Measurements from ENCODE around the gene MAPKAPK5.
A peak's percentile ranks its signal among the peaks of the same experiment; 100 is the strongest.
"Not testable (repeated sequence)": the region's sequence is repeated elsewhere in the genome, so short reads cannot be mapped to it uniquely, and the experiment has no call there.

The MAPKAPK5 gene

DNA sequence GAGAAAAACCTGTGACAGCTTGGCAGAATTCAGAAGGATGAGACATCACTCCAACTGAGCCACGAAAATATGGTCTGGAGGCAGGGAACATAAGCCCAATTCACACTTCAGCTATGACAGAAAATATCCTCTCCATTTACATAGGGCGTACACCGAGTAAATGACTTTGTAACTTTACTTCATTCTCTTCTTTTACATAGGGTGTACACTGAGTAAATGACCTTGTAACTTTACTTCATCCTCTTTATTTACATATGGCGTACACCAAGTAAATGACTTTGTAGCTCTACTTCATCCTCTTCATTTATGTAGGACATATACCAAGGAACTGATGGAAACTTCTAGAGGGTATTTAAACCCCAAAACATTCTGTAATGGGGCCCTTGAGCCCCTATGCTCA, 14.1 kb upstream of the MAPKAPK5 start:
- no peak for DNase-seq (ENCODE audit: low spot score)

DNA sequence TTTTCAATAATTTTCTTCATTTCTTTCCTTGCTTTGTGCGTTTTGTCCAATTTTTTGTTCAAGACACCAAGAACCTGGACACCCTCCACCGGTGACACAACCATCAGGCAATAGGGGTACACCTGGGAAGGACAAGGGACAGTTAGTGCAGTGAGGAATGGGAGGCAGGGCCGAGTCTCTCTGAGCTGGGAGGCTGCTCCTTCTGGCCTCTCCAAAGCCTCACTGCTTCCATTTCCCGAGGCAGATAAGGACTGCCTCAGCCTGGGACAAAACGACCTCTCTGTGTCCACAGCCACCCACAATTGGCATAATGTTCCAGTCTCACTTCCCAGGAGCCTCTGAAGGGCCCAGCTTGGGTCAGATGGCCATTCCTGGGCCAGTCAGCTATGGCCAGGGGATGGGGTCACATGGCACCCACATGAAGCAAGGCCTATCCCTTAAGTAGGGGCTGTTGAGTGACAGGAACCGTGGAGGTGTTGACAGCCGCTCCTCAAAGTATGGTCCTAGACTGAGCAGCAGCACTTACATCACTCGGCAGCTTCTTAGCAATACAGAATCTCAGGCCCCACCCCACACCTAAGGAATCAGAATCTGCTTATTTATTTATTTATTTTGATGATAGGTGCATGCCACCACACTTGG, 13.6 kb upstream of the MAPKAPK5 start:
- no peak for DNase-seq (ENCODE audit: low spot score)

DNA sequence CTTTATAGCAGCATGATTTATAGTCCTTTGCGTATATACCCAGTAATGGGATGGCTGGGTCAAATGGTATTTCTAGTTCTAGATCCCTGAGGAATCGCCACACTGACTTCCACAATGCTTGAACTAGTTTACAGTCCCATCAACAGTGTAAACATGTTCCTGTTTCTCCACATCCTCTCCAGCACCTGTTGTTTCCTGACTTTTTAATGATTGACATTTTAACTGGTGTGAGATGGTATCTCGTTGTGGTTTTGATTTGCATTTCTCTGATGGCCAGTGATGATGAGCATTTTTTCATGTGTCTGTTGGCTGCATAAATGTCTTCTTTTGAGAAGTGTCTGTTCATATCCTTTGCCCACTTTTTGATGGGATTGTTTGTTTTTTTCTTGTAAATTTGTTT, 12.4 kb upstream of the MAPKAPK5 start:
- not testable (repeated sequence) for DNase-seq (ENCODE audit: low spot score)

DNA sequence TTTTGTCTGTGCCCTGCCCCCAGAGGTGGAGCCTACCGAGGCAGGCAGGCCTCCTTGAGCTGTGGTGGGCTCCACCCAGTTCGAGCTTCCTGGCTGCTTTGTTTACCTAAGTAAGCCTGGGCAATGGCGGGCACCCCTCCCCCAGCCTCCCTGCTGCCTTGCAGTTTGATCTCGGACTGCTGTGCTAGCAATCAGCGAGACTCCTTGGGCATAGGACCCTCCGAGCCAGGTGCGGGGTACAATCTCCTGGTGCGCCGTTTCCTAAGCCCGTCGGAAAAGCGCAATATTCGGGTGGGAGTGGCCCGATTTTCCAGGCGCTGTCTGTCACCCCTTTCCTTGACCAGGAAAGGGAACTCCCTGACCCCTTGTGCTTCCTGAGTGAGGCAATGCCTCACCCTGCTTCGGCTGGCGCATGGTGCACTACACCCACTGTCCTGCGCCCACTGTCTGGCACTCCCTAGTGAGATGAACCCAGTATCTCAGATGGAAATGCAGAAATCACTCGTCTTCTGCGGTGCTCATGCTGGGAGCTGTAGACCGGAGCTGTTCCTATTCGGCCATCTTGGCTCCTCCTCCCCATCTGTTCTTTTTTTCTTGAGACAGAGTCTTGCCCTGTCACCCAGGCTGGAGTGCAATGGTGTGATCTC, 7.2 kb upstream of the MAPKAPK5 start:
- DNase-seq (ENCODE audit: low spot score): not testable (repeated sequence)

DNA sequence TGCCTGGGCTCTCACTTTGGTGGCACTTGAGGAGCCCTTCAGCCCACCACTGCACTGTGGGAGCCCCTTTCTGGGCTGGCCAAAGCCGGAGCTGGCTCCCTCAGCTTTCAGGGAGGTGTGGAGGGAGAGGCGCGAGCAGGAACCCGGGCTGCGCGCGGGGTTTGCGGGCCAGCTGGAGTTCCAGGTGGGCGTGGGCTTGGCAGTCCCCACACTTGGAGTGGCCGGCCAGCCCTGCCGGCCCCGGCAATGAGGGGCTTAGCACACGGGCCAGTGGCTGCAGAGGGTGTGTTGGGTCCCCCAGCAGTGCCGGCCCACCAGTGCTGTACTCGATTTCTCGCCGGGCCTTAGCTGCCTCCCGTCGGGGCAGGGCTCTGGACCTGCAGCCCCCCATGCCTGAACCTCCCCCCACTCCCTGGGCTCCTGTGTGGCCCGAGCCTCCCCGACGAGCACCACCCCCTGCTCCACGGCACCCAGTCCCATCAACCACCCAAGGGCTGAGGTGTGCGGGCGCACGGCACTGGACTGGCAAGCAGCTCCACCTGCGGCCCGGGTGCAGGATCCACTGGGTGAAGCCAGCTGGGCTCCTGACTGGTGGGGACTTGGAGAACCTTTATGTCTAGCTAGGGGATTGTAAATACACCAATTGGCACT, 6.4 kb upstream of the MAPKAPK5 start:
- not testable (repeated sequence) for DNase-seq (ENCODE audit: low spot score)

DNA sequence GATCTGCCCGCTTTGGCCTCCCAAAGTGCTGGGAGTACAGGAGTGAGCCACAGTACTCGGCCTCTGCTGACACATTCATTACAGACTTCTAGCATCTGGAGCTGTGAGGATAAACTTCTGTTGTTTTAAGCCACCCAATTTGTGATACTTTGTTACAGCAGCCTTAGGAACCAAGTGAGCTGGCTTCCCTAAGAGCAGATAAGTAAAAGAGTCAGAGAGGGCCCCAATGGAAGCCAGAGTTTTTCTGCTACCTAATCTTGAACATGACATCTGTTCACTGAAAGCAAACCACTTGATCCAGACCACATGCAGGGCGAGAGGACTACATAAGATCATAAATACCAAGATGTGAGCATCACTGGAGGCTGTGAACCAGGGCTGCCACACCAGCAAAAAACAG, 3.7 kb upstream of the MAPKAPK5 start:
- DNase-seq (ENCODE audit: low spot score): no peak

DNA sequence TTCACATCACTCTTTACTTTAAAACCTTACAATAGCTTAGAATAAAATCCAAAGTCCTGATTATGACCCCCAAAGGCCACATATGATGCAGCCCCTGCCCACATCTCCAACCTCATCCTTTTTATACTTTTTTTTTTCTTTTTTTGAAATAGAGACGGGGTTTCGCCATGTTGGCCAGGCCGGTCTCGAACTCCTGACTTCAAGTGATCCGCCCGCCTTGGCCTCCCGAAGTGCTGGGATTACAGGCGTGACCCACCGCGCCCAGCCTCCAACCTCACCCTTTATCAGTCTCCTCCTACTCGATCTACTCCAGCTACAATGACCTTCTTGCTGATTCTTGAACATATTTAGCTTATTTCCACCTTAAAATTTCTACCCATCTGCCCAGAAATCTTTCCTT, 1.2 kb upstream of the MAPKAPK5 start:
- no peak for DNase-seq (ENCODE audit: low spot score)

DNA sequence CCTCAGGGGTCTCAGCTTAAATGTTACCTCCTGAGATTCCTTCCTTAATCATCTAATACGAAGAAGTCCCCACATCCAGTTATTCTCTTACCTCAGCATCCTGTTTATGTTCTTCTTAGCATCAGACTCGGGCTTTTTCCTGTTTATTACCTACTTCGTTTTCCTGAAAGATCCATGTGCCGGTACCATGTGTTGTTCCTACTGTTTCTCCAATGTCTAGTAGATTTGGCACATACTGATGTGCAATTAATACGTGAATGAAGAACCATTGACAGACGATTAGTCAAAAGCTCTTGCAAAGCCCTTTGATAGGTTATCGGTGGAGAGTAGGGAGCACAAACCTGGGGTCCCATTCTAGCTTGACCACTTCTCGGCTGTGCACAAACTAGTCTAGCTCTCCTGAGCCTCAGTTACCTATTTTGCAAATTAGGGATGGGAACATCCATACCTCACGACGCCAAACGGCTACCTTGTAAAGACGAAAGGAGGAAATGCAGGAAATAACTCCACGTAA, 735 bp upstream of the MAPKAPK5 start:
- peak; percentile 28 for DNase-seq (ENCODE audit: low spot score)

DNA sequence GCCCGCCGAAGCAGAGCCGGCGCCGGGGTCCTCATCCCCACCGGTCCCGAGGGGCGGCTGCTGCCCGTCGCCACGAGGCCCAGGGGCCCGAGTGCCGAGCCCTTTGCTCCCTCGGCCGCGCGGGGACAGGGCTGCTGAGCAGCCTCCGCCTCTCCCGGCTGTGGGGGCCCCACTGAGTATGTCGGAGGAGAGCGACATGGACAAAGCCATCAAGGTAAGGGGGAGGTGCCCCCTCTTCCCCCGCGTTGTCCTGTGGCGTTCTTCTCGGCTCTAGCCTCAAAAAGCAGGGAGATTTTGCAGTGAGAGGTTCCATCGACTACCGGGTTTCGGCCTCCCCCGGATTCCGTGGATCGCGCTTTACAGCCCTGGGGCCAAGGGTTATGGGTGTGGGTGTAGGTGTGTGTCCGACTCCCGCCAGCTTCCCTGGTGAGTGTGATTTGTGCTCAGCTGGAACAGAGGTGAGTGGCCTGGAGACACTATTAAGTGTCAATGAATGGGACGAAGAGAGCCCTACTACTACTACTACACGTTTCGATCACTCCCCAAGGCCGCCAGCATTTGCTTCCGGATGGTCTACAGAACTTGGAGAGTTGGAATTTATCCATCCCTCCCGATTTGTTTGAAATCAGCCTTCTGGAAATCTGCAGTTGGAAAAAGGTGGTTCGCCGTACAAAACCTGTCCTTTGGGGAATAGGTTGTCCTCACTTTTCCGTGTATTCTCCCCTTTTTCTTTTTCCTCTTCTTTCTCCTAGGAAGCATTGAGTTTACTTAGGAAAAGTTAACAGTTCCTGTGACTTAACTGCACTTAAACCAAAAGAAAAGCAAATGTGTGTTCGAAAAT, 748 bp downstream of the MAPKAPK5 start:
- DNase-seq (ENCODE audit: low spot score): no peak

DNA sequence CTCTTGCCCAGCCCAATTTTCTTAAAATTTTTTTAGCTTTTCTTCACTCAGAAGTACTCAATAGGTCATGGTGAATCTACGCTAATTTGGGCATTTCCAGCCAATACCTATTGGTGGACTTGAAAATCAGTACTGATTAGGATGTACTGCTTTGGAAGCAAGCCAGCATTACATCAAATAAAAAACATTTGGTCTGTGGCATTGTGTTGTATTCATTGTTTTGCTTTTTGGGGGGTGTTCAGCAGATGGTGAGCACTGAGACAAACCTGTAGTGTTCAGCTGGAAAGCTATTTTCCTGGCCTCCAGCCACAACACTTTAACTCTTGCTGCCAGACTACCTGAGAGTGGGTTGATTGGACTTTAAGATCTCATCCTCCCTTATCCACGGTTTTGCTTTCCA, 4.0 kb downstream of the MAPKAPK5 start:
- no peak for DNase-seq (ENCODE audit: low spot score)

DNA sequence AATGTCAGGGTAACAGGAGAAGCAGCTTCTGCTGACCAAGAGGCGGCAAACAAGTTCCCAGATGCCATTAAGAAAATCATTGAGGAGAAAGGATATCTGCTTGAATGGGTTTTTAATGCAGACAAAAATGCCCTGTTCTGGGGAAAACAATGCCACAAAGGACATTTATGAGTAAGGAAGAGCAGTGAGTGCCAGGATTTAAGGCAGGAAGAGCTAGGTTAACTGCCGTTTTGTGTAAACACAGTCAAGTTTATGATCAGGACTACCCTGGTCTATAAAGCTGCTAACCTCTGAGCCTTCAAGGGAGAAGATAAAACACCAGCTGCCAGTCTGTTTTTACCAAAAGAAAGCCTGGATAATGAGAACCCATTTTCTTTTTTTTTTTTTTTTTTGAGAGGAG, 8.5 kb downstream of the MAPKAPK5 start:
- no peak for DNase-seq (ENCODE audit: low spot score)

DNA sequence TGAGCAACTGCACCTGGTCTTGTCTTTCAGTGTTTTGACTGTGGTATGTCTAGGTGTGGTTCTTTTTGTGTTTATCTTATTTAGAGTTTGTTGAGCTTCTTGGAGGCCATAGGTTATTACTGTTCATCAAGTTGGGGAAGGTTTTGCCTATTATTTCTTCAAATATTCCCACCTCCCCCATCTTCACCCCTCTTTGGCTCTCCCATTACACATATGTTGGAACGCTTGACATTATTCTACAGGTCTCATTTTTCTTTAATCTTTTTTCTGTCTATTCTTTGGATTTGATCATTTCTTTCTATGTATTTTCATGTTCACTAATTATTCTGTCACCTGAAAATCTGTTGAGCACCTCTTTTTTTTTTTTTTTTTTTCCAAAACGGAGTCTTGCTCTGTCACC, 16.2 kb downstream of the MAPKAPK5 start:
- no peak for DNase-seq (ENCODE audit: low spot score)

DNA sequence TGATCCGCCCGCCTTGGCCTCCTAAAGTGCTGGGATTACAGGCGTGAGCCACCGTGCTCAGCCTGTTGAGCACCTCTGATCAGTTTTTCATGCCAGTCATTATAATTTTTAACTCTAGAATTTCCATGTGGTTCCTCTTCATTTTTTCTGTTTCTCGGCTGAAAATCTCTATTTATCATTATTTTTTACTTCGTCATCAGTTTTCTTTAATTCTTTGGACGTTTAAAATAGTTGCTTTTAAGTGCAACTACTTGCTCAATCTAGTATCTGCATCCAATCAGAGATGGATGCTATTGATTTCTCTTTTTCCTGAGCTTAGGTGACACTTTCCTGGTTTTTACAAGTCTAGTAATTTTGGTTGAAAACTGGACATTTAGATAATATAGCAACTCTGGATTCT, 16.8 kb downstream of the MAPKAPK5 start:
- DNase-seq (ENCODE audit: low spot score): no peak

DNA sequence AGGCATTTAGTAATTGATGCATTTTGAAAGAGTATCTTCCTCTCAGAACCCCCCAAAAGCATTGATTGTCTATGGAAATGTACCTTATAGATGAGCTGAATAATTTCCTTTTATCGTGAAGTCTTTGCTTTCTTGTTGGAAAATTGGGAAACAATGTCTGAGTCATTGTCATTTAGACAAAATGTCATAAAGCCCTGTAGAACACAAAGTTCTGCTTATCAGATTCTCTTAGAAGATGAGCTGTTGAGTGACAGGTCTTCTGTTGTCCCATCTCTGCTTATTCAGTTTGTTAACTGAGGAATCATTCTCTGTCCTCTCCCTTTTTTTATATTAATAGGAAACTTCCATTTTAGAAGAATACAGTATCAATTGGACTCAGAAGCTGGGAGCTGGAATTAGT, 22.9 kb downstream of the MAPKAPK5 start:
- no peak for DNase-seq (ENCODE audit: low spot score)

DNA sequence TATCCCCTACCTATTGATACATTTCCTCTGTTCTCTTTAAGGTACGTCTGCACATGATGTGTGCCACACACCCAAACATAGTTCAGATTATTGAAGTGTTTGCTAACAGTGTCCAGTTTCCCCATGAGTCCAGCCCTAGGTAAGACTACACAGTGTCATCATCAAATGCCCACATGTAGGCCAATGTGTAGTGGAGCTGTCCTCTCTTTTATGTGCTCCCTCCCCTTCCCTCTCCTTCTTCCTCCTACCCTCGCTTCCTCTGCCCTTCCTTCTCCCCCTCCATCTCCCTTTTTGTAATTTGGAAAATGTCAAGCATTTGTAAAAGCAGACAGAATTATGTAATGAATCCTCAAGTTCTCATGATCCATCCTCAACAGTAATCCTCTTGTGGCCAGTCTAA, 25.5 kb downstream of the MAPKAPK5 start:
- no peak for DNase-seq (ENCODE audit: low spot score)

DNA sequence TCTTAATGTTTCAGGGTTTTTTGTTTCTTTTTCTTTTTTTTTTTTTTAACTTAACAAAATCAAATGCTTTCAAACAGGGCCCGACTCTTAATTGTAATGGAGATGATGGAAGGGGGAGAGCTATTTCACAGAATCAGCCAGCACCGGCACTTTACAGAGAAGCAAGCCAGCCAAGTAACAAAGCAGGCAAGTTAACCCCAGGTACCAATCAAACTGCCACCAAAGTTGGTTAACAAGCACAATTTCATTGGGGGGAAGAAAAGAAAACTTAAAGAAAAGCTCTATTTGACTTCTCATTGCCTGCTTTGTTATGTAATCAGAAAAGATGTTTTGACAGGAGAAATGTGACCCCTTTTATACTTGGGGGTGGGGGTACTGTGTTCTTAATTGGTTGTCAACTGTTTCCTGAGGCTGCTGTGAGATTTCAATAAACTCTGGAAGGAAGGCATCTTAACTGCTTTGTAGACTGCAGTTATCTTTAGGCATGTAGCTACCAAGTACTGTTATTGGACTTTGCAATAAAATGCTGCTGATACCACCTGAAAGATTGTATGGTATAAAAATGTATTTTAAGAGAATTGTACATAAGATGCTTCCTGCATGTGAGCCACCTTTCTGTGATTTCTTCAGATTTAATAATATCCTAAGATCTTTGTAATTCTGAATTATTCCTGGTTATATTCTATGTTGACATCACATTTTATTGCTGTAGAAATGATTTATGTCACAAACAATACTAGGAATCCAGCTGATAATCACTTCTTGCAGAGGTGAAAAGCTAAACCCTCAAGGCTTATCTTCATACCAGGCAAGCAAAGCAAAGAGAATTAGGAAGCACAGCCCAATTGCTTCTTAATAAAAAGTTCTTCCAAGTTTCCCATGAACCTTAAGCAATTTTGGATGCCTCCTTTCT, 26.9 kb downstream of the MAPKAPK5 start:
- no peak for DNase-seq (ENCODE audit: low spot score)

DNA sequence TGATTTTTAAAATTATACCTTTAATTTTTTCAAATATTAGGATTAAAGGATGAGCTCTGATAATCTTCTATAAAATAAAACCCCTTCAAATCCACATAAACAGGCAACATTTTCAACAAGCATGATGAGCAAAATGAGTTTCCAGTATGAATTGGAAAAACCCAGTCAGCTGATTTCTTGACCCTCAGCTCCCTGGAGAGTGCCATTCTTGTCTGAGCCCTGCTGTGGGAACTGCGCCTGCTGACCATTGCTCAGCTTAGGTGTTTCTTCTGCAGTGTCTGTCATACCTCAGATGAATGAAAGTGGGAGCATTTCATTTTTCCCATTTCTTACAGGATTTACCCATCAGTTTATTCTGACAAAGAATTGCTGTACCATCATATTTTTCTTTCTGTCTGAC, 27.6 kb downstream of the MAPKAPK5 start:
- DNase-seq (ENCODE audit: low spot score): no peak

DNA sequence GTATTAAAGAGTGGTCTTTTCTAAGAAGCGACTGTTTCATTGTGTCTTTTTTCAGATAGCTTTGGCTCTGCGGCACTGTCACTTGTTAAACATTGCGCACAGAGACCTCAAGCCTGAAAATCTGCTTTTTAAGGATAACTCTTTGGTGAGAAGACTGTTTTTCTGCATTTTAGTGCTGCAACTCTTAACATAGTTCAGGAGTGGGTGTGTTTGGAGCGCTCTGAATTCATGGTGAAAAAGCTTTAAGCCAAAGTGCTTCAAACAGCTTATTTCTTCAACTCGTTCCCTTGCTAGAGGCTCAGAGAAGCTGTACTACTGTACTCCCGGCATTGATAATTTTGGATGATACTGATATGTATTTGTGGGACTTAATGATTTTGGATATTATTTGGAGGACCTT, 28.2 kb downstream of the MAPKAPK5 start:
- DNase-seq (ENCODE audit: low spot score): no peak

DNA sequence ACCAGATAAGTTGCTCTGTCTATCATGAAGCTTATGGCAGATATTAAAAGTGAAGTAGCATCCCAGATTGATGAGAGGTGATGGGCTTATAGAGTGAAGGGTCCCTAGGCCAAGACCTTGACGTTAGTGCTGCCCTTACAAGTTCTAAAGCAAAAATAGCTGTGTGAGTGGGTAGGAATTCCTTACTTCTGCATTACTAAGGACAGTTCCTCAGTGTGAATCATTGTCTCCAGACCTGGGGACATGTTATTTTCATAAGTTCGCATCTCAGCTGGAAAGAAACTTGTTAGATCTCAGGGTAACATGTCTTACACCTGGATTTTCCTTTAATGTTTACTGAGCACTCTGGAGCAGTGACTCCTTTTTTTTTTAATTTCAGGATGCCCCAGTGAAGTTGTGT, 28.7 kb downstream of the MAPKAPK5 start:
- no peak for DNase-seq (ENCODE audit: low spot score)

DNA sequence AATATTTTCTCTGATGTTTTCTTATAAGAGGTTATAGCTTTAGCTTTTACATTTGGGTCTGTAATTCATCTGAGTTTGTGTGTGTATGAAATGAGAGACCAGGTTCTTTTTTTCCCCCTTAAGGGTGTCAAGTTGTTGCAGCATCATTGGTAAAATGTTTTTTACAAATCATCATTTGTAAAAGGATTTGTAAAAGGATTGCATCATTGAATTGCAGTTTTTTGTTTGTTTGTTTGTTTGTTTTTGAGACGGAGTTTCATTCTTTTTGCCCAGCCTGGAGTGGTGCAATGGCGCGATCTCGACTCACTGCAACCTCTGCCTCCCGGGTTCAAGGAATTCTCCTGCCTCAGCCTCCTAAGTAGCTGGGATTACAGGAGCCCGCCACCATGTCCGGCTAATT, 31.1 kb downstream of the MAPKAPK5 start:
- DNase-seq (ENCODE audit: low spot score): no peak

DNA sequence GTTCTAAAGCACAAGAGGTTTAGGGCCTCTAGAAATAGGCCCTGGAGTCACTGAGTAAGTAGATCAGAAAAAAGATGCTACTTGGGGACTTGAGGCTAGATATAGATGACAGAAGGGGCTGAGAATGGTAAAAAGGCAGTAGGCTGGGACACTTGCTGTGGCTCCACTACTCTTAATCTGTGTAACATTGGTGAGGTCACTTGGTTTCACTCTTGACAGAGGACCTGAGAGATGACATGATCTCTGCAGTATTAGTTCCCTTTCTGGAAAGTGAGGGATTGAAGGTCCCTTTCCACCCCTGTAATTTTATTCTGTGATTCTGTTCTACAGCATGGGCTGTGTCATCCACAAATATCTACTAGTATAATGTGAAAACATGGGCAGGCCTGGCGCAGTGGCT, 39.7 kb downstream of the MAPKAPK5 start:
- DNase-seq (ENCODE audit: low spot score): no peak

Measured in SK-N-DZ (cell line).